NCI-H1048 (cell line): ENCODE results near the gene MOAP1.
"Not testable (repeated sequence)": the region's sequence is repeated elsewhere in the genome, so short reads cannot be mapped to it uniquely, and the experiment has no call there.

Experiments
- DNase-seq: peaks from one replicate; lab custom pipeline; 2025; lab: John Stamatoyannopoulos, UW

Gene MOAP1

DNA sequence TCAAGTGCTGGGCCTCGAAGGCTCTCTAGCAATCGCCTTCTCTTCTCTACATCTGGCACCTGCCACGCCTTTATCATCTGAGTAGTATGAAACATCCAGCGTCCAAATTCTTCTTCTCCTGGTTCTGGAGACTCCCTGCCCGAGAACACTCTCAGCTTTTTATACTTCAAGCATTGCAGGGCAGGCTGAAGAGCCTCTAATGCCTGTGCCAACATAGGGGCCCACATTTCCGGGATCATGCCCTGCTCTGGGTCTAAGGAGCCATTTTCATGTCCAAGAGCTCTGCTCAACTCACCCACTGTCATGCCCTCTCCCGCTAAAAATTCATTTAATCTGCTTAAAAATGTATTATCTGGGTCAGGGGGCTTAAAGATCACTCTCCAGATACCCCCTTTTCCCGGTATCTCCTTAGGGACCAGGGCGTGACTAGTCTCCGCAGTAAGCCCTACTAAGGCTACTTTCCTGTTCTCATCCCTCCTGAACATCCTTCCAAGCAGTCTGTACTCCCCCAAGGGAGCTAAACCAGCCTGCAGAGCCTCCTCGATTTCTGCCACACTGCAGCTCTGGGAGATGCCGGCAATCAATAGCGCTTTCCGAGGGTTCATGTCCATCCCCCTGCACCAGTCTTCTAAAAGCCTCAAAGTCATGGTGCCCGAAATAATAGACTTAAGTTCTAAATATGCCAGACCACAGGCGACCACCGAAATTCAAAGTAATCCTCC, 940 bp downstream of the MOAP1 start:
- DNase-seq = no peak

DNA sequence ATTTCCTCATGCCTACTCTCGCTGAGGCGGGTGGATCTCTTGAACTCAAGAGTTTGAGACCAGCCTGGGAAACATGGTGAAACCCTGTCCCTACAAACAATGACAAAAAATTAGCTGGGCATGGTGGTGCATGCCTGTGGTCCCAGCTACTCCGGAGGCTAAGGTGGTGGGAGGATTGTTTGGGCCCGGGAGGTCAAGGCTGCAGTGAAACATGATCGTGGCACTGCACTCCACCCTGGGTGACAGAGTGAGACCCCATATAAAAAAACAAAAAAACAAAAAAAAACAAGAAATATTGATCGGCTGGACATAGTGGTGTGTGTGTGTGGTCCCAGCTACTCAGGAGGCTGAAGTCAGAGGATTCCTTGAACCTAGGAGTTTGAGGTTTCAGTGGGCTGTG, 9.2 kb downstream of the MOAP1 start:
- DNase-seq = no peak

DNA sequence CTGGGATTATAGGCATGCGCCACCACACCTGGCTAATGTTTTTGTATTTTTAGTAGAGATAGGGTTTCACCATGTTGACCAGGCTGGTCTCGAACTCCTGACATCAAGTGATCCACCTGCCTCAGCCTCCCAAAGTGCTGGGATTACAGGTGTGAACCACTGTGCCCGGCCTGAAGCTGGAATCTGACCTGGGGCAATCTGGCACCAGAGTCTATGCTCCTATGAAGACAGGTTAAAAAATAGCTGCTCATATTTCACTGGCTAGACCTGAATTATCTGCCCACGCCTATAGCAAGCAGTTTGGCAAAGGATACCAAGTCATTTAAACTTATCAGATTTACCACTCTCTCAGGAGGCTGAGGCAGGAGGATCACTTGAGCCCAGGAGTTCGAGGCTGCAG, 10.0 kb downstream of the MOAP1 start:
- DNase-seq = not testable (repeated sequence)

DNA sequence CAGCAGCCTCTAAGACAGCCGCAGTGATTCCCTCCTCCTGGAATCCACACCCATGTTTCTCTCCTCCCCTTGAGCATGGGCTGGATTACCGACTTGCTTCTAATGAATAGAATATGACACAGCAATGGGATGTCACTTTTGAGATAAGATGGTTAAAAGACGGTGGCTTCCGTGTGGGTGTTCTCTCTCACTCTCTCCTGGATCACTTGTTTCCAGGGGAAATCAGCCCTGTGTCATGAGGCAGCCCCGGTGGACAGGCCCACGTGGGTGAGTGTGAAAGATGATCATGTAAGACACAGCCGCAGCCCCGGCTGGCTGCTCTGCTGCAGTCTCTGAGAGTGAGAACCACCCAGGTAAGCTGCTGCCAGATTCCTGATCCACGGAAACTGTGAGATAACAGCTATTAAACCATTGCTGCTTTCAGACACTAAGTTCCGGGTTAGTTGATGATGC, 10.7 kb downstream of the MOAP1 start:
- DNase-seq = no peak

DNA sequence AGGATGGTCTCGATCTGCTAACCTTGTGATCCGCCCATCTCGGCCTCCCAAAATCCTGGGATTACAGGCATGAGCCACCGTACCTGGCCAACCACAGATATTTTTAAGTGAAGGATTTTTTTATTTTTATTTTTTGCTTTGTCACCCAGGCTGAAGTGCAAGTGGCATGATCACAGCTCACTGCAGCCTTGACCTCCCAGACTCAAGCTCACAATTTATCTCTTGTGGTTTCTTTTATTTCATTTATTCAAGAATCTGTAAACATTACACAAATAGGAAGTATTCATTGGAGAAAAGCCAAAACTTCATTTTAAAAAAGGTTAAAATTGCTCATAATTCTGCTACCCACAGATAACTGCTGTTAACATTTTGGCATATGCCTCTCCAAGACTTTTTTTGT, 13.3 kb downstream of the MOAP1 start:
- no peak for DNase-seq

DNA sequence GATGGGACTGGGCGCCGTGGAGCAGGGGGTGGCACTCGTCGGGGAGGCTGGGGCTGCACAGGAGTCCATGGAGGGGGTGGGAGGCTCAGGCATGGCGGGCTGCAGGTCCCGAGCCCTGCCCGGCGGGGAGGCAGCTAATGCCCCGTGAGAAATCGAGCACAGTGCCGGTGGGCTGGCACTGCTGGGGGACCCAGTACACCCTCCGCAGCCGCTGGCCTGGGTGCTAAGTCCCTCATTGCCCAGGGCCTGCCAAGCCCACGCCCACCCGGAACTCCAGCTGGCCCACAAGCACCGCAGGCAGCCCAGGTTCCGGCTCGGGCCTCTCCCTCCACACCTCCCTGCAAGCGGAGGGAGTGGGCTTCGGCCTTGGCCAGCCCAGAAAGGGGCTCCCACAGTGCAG, 14.6 kb downstream of the MOAP1 start:
- DNase-seq = not testable (repeated sequence)

DNA sequence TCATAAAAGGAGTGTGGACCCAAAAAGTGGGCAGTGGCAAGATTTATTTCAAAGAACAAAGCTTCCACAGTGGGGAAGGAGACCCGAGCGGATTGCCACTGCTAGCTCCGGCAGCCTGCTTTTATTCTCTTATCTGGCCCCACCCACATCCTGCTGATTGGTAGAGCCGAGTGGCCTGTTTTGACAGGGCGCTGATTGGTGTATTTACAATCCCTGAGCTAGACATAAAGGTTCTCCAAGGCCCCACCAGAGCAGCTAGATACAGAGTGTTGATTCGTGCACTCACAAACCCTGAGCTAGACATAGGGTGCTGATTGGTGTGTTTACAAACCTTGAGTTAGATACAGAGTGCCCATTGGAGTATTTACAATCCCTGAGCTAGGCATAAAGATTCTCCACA, 15.1 kb downstream of the MOAP1 start:
- DNase-seq = not testable (repeated sequence)

DNA sequence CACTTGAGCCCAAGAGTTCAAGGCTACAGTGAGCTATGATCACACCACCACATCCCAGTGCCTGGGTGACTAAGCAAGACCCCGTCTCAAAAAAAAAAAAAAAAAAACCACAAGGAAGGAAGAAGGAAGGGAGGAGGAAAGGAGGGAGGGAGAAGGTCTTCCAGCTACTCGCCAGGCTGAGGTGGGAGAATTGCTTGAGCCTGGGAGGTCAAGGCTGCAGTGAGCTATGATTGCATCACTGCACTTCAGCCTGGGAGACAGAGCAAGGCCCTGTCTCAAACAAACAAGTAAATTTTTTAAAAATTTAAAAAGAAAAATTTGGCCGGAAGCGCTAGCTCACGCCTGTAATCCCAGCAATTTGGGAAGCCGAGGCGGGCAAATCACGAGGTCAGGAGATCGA, 16.1 kb downstream of the MOAP1 start:
- DNase-seq = not testable (repeated sequence)

DNA sequence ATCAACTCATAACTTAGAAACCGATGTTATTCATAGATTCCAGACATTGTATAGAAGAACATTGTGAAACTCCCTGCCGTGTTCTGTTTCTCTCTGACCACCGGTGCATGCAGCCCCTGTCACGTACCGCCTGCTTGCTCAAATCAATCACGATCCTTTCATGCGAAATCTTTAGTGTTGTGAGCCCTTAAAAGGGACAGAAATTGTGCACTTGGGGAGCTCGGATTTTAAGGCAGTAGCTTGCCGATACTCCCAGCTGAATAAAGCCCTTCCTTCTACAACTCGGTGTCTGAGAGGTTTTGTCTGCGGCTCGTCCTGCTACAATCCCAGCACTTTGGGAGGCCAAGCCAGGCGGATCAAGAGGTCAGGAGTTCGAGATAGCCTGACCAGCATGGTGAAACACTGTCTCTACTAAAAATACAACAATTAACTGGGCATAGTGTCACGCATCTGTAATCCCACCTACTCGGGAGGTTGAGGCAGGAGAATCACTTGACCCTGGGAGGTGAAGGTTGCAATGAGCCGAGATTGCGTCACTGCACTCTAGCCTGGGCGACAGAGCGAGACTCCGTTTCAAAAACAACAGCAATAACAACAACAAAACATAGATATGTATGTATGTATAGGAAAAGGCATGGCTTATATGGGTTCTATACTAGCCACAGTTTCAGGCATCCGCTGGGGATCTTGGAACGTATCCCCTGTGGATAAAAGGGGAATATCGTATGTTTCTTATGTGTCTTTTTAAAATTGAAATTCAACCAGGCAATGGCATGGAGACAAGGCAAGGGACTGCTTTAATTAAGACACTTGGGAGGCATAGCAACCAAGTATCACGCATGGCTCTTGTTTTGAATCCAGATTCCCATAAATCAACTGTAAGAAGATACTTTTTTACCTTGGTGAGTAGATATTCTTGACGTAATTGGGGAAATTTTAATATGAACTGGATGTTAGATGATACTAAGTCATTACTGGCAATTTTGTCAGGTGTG, 19.1 kb downstream of the MOAP1 start:
- DNase-seq = not testable (repeated sequence)

DNA sequence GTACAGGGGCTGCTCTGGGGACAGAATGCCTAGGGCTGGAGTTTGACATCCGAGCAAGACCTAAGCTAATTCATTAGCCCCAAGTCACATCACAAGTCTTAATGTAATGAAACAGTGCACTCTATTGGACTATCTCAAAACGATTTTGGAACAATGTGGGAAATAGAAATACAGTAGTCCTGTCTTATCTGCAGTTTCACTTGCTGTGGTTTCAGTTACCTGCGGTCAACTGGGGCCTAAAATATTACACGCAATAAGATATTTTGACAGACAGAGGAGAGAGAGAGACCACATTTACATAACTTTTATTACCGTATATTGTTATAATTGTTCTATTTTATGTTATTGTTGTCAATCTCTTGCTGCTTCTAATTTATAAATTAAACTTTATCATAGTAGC, 21.1 kb downstream of the MOAP1 start:
- no peak for DNase-seq

DNA sequence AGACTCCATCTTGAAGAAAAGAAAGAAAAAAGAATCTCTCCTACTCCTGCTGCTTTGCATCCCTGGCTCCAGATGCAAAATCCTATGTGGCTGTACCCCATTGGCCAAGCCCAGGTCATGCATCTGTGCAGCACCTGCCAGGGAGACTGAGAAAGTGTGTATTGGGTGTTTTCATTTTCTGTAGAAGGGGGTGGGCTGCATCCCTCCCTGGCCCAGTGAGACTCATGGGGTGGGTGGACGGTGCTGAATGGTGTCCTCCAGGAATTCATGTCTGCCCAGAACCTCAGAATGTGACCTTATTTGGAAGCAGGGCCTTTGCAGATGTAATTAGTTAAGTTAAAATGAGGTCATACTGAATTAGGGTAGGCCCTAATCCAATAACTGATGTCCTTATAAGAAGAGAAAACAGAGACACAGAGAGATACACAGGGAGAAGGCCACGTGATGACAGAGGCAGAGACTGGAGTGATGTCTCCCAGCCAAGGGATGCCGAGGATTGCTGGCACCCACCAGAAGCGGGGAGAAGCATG, 23.2 kb downstream of the MOAP1 start:
- no peak for DNase-seq

DNA sequence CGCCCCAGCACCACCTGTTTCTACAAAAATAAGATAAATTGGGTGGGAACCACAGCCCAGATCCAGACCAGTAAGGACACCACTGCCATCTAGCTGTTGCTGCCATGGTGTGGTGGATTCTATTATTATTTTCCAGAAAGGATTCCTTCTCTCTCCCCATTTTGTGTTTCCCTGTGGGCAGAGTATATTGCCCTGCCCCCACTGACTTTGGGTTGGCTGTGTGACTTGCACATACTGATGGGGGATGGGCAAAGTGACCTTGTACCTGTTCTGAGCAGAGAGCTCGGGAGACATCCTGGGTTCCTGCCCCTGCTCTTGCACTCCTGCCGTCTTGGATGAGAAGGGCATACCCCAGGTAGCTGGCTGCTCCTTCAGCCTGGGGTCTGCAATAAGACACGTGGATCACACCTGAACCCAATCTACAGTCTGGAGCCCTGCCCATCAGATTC, 24.3 kb downstream of the MOAP1 start:
- DNase-seq = no peak

DNA sequence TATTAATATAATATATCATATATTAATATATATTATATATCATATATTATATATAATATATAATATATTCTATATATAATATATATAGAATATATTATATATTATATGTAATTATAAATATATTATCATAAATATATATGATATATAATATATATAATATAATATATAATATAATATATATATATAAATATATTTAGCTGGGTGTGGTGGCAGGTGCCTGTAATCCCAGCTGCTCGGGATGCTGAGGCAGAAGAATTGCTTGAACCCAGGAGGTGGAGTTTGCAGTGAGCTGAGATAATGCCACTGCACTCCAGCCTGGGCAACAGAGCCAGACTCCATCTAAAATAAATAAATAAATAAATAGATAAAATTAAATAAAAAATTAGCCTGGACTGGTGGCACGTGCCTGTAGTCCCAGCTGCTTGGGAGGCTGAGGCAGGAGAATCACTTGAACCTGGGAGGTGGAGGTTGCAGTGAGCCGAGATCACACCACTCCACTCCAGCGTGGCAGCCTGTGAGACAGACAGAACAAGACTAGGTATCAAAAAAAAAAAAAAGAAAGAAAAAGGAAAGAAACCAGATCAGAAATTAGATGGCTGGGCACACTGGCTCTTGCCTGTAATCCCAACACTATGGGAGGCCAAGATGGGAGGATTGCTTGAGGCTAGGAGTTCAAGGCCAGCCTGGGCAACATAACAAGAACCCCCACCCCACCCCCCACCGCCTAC, 24.9 kb downstream of the MOAP1 start:
- not testable (repeated sequence) for DNase-seq

DNA sequence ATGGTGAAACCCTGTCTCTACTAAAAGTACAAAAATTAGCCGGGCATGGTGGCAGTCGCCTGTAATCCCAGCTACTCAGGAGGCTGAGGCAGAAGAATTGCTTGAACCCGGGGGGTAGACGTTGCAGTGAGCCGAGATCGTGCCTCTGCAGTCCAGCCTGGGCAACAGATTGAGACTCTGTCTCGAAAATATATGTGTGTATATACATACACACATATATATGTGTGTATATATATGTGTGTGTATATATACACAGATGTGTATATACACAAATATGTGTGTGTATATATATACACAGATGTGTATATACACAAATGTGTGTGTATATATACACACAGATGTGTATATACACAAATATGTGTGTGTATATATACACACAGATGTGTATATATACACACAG, 26.3 kb downstream of the MOAP1 start:
- not testable (repeated sequence) for DNase-seq

DNA sequence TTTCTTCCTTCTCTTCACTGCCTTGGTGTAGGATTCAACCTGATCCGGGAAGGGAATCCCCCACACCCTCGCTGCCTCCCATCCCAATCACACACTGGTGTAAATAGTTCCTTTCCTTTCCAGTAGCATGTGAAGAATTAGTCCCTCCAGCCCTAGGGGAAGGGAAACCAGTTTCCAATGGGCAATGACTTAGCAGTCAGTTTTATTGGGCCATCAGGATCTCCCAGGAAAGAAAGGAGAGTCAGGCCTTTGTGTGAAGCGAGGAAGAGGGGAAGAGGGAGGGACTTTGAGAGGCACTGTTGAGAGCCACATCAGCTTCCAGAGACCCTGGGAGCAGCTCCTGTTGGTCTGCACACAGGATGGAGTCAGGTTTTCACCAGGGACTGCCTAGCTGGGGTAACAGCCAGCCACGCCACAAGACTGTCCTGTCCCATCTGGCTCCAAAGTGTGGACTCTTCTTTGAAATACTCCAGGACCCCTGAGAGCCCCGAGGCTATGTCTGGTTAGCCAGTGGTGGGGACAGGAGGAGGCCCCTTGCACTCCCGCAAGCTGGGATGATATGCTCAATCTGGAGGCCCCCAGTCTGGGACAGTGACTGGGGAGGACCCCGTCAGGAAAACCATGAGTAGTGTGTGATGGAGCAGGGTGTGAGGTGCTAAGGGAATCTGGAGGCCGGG, 27.9 kb downstream of the MOAP1 start:
- DNase-seq = no peak

DNA sequence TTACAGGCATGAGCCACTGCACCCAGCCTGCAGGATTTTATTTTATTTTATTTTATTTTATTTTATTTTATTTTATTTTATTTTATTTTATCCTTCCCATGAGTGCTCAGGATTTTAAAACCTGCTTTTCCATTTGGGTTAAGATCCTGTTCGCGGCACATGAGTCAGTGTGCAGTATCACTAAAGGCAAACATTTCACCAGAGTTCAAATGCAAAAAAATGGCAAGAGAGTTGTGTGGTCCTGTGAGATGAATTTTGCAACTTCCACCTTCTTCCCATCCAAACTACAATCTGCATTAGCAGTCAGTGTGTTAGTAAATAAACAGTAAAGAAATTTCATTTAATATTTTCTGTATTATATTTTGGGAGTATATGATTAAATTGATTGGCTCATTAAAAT, 29.0 kb downstream of the MOAP1 start:
- DNase-seq = no peak

DNA sequence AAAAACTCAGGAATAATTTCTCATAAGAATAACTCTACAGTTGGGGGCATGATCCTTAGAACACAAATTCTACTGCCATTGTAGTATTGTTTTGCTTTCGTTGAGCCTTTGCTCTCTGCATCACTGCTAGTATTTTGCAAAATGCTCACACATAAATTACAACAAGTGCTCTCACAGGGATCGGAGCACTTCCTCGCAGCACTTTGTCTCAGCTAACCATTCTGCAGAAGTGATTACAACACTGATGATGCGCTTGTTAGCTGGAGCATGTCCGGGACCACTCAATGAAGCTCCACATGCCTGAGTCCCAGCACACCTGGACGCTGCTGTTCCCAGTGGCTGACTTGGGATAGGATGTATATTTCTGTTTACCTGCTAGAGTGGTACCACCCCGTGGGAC, 31.6 kb downstream of the MOAP1 start:
- no peak for DNase-seq

DNA sequence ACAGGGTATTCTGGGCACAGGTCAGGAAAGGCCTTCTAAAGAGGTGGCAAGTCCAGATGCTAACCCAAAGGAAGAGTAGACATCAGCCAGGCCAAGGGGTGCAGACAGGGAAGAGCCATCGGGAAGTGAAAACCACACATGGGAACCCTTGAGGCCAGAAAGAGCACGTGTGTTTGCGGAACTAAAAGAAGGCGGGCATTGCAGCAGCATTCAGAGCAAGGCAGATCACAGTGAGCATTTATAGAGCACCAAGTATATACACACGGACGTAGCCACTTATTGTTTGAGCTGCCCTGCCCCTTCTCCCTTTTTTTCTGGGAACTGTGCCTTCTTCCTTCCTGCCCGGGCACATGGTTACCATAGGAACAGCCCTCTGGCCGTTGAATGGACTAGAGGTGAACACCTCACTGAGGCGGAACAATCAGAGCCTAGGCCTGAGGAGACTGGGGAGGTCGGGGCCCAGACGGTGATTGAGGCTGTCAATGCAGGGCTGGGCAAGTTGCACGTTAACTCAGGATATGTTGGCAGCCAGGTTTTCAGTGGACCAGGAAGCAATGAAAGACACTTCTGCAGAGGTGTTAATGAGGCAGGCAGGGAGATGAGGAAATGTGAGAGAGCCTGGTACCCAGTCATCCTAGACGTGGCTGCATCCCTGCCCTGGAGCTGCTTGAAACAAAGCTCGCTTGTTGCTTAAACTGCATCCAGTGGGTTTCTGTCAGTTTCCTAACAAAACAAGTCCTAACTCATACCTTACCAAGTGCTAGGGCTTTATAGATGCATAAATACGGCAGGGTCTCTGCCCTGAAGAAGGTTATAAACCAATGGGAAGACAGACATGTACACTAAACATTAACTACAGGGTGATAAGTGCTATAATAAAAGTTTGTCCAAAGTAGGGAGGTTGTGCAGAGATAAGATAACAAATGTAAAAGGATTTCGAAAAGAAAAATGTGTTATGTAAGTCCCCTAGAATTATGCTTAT, 34.2 kb downstream of the MOAP1 start:
- DNase-seq = no peak

DNA sequence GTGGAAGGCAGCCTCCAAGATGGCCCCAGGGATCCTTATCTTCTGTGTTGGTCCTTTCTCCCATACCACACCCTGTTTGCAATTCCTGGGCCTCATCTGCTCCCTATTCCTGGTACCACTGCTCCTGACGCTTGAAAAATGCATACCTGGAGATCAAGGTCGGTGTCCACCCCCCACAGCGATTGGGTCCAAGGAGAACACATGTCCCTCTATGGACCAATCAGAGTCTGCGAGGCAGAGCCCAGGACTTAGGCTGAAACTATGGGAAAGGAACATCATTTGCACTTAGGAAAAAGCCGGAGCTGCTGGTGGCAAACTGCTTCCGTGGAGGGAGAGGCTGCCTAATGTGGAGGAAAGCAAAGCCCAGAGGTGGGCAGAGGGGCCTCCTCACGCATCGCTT, 35.7 kb downstream of the MOAP1 start:
- DNase-seq = no peak

DNA sequence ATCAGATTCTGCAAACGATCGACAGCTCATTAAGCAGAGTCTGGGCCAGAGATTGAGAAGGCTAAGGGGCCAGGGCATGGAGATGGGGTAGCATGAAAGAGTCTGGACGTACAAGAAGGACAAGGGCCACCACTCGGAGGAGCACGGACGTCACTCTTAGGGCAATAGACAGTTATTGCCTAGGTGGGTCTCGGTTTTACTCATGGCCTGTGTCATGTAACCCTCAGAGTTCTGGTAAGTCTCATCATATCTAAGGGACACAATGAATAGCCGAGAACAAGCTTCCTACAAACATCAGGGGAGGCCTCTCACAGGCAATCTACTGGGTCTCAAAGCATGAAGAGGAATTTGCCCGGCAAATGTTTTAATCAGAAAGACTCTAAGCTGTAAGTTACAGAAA, 38.6 kb downstream of the MOAP1 start:
- DNase-seq = no peak
